Stimulated activated CD8-positive, alpha-beta memory T cell treated with anti-CD3 and anti-CD28 coated beads, Interleukin-4, amount 100 ng/mL, for 1 hour (primary cell): ENCODE data around the gene CASP5.
"Not testable (repeated sequence)": the region's sequence is repeated elsewhere in the genome, so short reads cannot be mapped to it uniquely, and the experiment has no call there.

Experiments used
- DNase-seq, 2 donors: peaks; one replicate each; pipeline ENCODE4 v3.0.0-alpha.2; 2020; ENCODE audit warnings: low read depth in 2 of 2, low spot score in 1 of 2

The CASP5 gene

DNA sequence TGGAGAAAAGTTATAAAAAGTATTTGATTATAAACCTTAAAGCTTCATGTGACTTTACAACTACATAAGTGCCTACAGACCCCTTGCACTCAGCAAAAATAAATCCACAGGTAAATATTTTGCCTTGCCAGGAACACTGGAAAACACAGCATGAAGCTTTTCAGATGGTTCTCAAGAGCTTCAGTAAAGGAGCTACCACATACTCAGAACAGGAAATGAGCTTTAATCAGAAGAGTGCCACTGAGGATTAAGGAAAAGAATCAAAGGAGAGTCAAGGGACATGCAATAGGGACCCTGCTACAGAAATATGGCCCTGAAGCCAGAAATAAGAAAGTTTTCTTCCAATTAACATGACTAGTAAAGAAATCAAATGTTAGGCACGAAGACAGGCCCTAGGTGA, 10.8 kb upstream of the CASP5 start:
- no peak for DNase-seq

DNA sequence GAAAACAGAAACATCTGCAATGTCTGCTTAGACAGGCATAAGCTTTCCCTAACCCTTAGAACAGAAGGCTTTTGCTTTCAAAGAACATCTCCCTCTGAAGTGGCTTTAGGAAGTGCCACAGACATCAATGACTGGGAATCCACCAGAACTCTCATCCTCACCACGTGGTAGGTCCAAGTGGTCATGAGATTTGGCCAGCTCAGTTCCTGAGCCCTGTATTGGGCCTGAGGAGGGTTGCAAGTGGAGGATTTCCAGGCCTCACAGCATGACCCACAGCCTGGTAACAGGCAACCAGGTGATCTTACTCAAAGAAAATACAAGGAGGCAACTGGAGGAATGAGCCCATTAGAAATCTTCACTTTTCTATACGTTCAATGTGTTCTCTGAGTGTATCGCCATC, 10.4 kb upstream of the CASP5 start:
- DNase-seq, result no peak

DNA sequence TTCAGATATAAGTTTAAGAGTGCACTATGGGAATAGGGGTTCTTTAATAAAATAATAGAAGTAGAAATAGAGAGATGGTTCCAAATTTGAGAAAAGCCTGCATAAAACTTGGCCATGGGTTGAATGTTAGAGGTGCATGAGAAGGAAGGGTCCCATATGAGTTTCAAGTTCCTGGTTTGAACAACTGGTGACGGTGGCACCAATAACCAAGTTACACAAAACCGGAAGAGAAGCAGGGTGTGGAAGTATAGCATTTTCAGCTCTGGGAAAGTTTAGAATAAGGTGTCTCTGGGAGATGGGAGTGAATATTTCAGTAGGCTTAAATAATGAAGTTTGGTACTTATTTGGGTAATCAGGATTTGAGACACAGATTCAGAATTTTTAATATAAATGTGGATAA, 9.5 kb upstream of the CASP5 start:
- DNase-seq, result no peak

DNA sequence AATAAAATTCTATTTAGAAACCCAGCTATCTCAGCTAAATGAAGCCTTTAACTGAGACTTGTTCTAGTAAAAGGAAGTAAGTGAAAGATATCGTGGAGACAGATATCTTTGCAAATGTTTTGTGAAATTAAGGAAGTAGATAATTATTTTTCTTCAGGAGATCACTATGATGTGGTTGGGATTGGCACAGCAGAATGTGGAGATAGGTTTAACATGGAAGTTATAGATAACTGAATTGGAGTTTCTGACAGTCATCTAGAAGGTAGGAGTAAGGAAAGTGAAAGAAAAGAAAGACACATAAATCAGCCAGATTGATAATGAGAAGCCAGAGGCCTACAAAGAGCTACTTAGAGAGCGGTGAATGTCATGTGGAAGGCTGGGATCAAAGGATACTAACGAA, 4.7 kb upstream of the CASP5 start:
- no peak for DNase-seq

DNA sequence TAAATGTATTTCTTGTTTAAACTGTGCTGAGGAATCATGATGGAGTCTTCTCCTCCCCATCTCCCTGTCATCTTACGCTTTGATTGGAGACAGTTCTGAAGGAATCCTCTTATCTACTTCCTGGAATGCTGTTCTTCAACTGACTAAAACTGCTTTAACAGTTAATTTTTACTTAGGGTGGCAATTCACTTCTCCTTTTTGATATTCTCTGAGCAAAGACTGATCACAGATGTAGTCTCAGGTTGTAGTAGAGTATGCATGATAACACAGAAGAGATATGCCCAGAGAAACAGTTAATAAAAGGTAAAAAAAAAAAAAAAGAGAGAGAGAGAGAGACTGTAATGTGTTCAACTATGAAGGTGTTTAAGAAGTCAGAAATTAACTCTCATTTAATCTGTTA, 1.4 kb upstream of the CASP5 start:
- no peak for DNase-seq

DNA sequence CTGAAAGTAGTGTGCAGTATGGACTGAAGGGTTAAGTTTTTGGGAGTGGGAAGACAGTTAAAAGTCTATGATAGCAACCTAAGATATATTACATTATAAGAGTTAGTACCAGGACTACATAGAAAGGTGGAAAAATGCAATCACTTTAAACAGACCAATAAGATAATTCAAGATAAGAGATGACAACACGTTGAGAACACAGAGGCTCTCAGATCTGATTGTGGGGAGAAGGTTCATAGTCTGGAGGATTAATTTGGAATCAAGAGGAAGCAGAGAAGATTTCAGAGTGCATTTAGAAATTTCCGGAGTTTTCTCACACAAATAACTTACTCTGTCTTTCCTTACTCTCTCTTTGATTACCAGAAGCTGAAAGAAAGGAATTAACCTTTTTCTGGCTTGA, 441 bp downstream of the CASP5 start:
- DNase-seq, result no peak

DNA sequence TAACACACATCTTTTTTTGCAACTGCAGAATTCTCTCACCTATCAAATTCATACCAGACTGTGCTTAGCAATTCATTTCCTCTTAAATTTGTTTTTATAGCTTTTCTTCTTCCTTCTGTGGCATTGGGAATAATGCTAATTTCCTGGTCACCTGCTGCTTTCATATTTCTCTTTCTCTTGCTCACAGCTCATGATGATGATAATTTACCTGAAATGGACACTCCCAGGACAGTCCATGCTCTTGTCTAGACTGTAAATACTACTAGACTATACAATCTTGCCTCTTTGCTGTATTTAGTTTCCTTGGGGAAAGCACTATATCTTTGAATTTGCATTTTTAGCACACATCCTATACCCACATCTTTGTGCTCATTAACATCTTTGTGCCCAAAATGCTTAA, 15.5 kb downstream of the CASP5 start:
- DNase-seq, result no peak

DNA sequence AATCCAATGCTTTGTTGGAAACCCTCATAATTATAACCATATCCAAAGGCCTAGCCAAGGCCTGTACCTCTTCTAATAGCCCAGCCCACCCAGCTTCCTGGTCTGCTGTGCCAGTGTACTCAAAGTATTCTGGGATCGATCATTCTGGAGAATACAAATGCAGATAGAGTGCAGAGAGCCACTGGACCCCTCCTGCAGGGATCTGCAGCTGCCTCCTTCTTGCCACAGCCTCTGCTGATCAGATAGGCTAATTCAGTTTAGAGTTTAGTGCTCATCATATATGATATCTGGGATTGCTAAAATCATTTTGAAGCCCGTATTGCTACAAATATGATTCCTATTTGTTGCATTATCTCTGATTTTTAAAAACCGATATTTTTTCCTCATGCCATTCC, 17.5 kb downstream of the CASP5 start:
- no peak for DNase-seq

DNA sequence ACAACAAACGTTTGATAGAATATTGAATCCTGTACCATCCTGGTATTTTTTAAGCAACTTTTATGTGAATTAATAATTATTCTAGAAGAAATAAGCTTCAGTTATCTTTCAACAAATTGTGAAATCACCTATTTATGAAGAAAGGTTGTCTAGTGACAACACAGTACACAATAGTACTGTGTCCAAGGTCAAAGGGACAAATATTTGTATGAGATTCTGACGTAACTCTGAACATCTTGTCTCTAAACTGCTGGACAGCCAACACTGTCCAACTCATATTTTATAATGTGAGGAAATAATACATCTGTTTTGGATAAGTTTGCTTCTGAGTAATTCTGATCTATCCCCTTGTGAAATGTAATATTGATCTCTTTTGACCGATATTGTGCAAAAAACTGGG, 18.9 kb downstream of the CASP5 start:
- DNase-seq, result no peak

DNA sequence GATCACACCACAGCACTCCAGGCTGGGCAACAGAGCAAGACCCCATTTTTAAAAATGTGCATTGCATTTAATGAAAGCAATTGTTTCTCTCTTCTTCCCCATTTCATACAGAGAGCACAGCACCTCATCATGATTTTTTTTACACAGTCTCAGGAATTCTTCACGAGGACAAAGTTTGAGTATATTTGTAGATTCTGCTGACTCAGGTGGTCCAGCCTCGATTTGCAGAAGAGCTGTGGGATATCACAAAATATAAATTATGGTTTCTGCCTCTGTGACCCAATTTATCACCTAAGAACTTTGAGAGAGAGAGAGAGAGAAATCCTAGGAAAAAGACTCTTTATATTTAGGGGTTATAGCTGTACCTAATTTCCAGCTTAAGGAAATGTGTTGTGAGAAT, 19.8 kb downstream of the CASP5 start:
- DNase-seq, result no peak

DNA sequence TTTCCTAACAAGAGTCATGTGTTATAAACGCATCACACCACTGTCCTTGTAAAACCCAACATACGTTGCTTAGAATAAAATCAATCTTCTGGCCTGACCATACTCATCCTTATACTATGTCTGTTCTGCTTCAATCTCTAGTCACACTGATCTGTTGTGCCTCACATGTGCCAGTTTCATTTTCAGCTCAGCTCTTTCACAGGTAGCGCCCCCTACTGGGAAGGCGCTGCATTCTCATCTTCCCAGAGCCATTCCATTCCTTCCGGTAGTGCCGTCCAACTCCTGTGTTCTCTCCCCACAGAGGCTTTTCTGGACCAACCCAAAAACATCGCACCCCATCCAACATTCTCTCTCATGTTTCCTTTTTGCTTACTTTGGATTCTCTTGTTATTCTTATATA, 22.2 kb downstream of the CASP5 start:
- DNase-seq, result peak; percentile 15 to 25

DNA sequence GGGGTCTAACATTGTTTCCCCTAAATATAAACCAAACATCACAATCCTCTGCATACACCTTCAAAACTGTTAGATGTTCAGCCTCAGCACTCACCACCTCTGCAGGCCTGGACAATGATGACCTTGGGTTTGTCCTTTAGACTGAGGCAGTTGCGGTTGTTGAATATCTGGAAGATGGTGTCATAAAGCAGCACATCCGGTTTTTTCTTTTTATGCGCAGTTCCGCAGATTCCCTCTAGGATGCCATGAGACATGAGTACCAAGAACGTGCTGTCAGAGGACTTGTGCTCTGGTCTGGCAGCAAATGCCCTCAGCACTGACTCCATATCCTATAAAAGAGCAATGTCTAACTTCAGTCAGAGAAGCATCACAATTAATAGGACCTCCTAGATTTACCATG, 22.8 kb downstream of the CASP5 start:
- no peak for DNase-seq

DNA sequence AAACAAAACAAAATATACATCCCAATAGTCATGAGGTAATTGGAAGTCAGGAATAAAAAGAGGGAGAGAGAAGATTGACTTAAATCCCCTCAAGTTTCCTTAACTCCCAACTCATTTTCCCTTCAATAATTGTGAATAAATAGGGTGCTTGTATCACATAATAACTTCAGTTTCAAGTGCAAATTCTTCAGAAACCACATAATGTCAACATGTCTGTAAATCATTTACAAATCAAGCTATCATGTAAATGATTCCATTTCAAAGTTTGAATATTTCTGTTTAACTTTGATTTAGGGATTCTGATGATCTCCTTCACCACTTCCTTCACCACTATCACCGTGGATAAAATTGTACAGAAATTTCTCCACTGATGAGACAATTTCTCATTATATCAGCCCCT, 23.2 kb downstream of the CASP5 start:
- DNase-seq, result no peak

DNA sequence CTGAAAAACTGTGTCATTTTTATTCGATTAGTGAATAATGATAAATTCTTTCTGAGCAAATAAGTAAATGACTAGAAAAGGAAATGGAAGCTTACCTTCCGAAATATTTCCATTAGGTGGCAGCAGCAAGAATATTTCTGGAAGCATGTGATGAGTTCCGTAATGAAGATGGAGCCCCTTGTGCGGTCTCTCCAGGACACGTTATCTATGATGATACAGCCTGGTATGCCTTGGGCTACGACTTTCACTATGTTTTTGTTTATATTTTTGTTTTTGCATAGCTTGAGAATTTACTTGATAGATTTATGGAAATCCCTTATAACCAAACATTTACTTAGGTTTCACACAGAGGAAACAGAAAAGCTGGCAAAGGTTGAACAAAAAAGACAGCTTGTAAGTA, 25.7 kb downstream of the CASP5 start:
- no peak for DNase-seq

DNA sequence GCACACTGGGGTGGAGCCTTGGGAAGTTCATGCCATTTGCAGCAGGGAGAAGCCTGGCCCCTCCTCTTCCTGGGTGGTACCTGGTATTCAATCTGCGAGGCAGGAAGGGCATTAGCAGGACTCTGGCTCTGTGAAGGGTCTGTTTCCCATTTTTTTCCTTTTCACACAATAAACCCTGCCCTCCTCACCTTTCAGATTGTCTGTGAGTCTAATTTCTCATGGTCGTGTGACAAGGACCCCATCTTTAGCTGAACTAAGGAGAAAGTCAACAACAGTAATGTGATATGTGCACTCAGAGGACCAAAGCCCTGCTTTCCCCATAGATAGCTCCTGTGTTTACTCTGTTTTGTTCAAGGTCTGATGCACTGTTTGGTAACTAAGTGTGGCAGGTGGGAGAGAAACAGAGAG, 28.0 kb downstream of the CASP5 start:
- DNase-seq, result no peak

DNA sequence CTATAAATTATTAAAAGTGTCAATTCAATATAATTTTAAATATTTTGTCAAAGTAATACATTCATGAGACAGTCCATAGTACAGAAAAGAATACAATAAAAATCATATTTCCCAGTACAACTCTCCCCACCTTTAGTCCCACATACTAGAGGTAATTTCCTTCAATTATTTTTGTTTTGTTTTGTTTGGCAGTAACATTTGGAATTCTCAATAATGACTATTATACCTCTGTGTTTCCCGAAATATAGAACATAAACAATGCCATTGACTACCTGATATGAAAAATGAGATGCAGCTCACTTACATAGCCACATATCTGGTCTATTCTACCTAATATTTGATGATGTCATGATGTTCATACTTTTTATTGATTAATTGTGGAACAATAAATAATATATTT, 30.2 kb downstream of the CASP5 start:
- no peak for DNase-seq

DNA sequence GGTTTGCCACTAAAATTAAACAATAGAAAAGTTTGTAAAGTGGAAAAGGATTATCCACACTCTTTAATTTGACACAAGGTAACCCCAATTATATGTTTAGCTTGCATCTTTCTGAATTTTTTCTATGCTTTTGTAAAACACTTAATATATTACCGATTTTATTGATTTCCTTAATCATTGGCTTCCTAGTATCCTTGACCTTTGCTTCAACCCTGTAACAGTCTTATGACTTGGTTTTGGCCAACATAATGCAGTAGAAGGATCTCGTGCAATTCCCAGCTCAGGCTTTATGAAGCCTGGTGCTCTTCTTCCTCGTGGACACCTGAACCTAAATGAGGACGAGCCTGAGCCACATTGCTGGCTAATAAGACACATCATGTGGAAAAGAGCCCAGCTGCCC, 31.0 kb downstream of the CASP5 start:
- DNase-seq, result no peak

DNA sequence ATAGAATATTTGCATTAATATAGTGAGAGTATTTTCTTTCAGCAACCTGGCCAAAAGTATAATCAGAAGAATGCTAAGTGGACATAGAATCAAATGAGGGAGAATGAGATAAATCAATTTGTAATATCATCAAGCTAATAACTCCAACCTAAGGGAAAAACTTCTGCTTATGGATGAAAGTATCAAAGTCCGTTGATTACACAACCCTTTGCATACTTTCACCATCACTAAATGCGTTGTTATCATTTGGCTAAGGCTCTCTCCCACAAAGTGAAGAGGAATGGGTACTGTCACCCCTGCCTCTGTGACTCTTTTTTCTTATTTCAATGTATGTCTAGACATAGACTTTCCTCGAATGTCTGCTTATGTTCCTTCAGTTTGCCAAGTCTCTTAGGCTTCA, 38.2 kb downstream of the CASP5 start:
- no peak for DNase-seq

DNA sequence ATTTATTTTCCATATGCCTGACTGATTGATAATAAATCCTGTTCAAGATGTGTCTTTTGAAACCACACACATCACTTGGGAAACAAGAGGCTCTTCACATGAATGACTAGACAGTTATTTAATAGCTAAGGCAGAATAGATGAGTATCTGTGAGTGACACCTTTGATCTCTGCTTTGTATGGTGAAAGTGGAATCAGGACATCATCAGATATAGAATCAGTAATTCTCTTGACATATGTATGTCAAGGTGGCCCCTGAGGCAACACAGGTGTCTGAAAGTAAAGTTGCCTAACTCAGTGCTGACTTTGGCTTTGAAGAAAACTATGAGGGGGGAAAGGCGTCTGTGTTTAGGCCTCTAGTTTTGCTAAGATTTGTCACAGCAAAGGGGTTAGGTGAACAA, 43.1 kb downstream of the CASP5 start:
- DNase-seq, result no peak

DNA sequence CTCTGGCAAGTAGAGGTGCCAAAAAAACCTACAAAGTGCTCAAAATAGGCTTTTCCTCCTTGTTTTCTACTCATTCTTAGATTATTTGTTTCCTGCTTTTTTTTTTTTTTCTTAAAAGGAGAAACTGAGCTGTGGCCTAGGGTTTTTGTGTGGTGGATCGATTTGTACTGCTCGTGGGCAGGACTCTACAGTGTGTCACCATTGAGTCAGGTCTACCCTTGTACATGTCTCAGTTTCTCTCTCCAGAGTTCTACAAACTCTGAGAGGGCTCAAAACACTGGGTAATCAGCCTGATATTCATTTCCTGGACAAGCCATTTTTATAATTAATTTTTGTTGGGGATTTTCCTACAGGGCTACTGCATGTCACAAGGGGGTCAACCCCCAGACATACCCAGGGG, 49.4 kb downstream of the CASP5 start:
- no peak for DNase-seq

DNA sequence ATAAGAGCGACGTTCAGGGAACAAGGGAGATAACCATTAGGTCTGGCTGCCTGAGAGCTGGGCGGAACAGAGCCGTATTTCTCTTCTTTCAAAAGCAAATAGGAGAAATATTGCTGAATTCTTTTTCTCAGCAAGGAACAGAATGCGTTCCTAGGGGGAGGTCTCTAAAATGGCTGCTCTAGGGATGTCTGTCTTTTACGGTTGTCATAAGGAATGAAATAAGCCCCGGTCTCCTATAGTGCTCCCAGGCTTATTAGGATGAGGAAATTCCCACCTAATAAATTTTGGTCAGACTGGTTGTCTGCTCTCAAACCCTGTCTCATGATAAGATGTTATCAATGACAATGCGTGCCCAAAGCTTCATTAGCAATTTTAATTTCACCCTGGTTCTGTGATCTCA, 50.0 kb downstream of the CASP5 start:
- DNase-seq, result not testable (repeated sequence)

DNA sequence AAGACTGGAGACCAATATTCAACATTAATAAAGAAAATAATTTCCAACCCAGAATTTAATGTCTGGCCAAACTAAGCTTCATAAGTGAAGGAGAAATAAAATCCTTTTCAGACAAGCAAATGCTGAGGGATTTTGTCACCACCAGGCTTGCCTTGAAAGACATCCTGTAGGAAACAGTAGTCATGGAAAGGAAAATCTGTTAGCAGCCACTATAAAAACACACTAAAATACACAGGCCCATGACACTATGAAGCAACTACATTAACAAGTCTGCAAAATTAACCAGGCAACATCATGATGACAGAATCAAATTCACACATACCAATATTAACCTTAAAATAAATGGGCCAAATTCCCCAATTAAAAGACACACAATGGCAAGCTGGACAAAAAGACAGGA, 52.2 kb downstream of the CASP5 start:
- no peak for DNase-seq

DNA sequence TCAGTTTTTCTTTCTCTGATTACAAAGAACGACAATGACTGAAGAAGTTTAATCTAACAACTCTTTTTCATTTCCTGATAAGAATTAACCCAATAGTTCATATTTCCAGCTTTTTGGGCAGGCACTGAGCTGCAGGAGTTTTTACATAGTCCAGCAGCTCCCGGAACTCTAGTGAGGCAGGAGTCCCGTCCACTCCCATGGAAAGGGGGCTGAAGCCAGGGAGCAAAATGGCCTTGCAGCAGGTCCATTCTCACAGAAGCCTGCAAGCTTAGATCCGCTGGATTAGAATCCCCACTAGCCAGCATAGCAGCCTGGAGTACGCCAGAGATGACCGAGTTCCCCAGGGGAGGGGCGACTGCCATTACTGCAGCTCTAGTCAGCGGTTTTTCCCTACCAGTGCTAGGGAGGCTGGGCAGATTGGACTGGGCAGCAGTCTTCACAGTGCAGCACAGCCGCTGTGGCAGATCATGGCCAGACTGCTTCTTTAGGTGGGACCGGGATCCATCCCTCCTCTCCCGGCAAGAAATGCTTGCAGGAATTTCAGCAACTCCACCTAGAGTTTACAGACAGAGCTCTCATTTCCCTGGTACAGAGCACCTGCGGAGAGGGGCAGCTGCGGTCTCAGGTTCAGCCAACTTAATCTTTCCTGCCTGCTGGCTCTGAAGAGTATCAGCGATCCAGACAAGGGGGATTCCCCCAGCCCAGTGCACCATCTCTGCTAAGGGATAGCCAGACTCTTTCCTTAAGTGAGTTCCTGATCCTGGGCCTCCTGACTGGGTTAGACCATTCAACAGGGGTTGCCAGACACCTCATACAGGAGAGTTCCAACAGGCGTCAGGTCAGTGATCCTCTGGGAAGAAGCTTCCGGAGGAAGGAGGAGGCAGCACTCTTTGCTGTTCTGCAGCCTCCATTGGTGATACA, 53.9 kb downstream of the CASP5 start:
- no peak for DNase-seq
